ENCODE data around the gene APMAP.

Gene APMAP

DNA sequence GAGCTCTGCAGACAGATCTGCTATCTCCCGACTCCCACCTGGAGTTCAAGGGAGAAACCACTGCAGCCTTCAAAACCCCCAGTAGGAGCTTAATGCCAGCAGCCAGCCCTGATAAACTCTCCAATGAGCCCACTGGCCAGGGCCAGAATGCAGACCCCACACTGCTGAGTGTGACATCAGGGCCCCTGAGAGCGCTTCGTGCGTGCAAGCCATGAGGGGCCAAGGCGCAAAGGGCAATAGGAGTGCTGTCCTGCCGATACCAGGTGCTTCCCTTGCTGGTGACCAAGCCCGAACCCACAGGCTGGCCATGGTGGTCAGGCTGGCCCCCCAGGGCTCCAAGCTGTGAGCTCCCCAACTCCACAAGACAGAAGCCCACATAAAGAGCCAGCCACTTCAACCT lies 76.7 kb downstream of the APMAP start:
- no peak overlapping the region for H3K4me2 ChIP-seq (ENCODE audit: low read length)
- H3K27me3 ChIP-seq (ENCODE audit: control insufficient read depth, insufficient read depth, low read length): no peaks in the 10 kb centered on the region

DNA sequence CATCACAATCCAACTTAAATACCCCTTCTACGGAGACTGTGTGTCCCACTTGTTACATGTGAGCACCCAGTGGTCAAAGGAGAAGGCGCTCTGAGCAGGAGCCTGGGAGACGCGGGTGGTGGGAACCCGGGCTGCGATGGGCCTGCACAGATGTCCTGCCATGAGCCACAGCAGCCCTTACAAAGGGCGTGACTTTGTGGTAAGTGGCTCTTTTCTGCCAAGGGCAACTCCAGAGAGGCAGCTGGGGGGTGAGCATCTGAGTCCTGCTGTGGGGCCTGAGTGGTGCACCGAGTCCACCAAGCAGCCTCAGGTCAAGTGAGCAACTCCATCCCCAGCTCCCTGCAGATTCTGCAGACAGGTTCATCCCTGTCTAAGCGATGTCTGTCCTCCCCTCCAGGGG lies 77.1 kb downstream of the APMAP start:
- H3K27ac ChIP-seq: no peak overlapping the region
- H2AFZ ChIP-seq: no peak overlapping the region
- H3K4me1 ChIP-seq: no peaks in the 10 kb centered on the region
- no peak overlapping the region for H3K4me3 ChIP-seq (ENCODE audit: low read depth, low read length)
- H3K79me2 ChIP-seq: no peaks in the 10 kb centered on the region
- H3K4me2 ChIP-seq (ENCODE audit: low read length): no peak overlapping the region
- no peaks in the 10 kb centered on the region for H3K9me3 ChIP-seq (ENCODE audit: control insufficient read depth, low read length)
- H3K36me3 ChIP-seq (ENCODE audit: control insufficient read depth, insufficient read depth, low read length): no peaks in the 10 kb centered on the region
- H3K9ac ChIP-seq: no peak overlapping the region
- no peaks in the 10 kb centered on the region for H3K27me3 ChIP-seq (ENCODE audit: control insufficient read depth, insufficient read depth, low read length)
- TF ChIP-seq, protein P1, sequence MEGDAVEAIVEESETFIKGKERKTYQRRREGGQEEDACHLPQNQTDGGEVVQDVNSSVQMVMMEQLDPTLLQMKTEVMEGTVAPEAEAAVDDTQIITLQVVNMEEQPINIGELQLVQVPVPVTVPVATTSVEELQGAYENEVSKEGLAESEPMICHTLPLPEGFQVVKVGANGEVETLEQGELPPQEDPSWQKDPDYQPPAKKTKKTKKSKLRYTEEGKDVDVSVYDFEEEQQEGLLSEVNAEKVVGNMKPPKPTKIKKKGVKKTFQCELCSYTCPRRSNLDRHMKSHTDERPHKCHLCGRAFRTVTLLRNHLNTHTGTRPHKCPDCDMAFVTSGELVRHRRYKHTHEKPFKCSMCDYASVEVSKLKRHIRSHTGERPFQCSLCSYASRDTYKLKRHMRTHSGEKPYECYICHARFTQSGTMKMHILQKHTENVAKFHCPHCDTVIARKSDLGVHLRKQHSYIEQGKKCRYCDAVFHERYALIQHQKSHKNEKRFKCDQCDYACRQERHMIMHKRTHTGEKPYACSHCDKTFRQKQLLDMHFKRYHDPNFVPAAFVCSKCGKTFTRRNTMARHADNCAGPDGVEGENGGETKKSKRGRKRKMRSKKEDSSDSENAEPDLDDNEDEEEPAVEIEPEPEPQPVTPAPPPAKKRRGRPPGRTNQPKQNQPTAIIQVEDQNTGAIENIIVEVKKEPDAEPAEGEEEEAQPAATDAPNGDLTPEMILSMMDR (IDR thresholded peaks at IDR 0.05): no peak

More for the DNA sequence above, 76.7 kb downstream of the APMAP start:
- no peak overlapping the region for H3K9ac ChIP-seq
- no peaks in the 10 kb centered on the region for H3K79me2 ChIP-seq
- TF ChIP-seq, protein P1 (IDR thresholded peaks at IDR 0.05): no peak
- H3K9me3 ChIP-seq (ENCODE audit: control insufficient read depth, low read length): no peaks in the 10 kb centered on the region
- H3K4me3 ChIP-seq (ENCODE audit: low read depth, low read length): no peak overlapping the region
- no peak overlapping the region for H2AFZ ChIP-seq
- H3K36me3 ChIP-seq (ENCODE audit: control insufficient read depth, insufficient read depth, low read length): no peaks in the 10 kb centered on the region
- H3K4me1 ChIP-seq: no peaks in the 10 kb centered on the region
- H3K27ac ChIP-seq: no peak overlapping the region

DNA sequence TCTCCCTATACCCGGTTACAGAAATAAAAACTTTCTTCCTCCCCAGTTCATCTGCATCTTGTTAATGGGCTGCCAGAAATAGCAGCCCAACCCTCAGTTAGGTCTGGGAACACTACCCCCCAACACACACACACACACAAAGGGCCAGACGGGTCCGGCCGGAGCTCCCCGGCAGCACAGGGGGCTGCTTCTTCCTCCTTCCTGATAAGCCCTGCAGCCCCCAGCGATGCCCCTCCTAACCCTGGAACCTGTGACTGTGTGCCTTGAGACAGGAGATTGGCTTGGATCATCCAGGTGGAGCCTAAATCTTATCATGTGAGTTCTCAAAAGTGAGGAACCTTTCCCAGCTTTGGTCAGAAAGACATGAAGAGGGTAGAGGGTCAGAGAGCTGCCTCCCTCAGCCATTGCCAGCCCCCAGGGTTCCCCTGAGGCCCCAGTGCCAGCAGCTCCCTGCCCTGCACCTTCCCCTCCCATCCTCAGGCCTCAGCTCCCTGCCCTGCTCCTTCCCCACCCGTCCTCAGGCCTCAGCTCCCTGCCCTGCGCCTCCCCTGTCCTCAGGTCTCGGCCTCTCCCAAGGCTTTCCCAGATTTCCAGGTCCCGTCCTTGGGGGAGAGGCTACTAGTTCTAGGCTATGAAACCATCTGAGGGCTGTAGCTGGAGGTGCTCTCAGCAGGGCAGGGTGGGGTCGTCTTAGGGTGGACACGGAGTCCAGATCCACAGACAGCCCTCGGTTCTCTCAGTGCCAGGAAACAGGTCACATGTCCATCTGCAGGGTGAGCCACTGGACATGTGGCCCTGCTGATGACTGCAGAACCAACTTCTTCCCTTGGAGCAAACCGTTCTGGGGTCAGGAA lies 77.9 kb downstream of the APMAP start:
- TF ChIP-seq, protein P1 (IDR thresholded peaks at IDR 0.05): no peak
- H3K4me2 ChIP-seq (ENCODE audit: low read length): no peak overlapping the region
- H3K9ac ChIP-seq: no peak overlapping the region
- H3K27ac ChIP-seq: no peak overlapping the region
- H3K4me3 ChIP-seq (ENCODE audit: low read depth, low read length): no peak overlapping the region
- no peaks in the 10 kb centered on the region for H3K4me1 ChIP-seq
- H3K27me3 ChIP-seq (ENCODE audit: control insufficient read depth, insufficient read depth, low read length): no peaks in the 10 kb centered on the region
- no peak overlapping the region for H2AFZ ChIP-seq
- H3K79me2 ChIP-seq: no peaks in the 10 kb centered on the region
- no peaks in the 10 kb centered on the region for H3K9me3 ChIP-seq (ENCODE audit: control insufficient read depth, low read length)
- H3K36me3 ChIP-seq (ENCODE audit: control insufficient read depth, insufficient read depth, low read length): no peaks in the 10 kb centered on the region

DNA sequence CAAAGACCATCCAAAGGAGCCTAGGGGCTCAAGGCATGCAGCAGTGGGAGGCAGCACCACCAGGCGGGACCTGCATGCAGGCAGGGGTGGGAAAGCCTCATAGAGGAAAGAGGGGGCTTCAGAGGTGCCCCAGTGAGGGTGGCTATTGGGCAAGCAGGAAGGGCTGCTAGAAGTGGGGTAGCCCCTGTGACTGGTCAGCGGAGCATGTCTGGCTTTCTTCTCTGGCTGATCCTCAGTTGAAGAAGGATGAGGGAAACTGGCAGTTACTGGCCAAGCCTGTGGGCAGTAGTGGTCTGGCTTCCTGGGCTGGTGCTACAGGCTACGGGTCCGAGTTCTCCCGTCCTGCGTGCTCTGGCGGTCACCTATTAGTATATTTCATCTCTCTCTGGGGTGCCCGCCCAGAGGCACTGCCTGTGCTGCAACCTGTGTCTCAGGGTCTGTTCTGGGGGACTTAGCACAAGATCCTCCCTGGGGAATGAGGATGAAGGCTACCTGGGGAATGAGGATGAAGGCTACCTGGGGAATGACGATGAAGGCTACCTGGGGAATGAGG lies 79.4 kb downstream of the APMAP start:
- Histone ChIP-seq H3K4me1 (no peaks in the 10 kb centered on the region), H3K27ac (no peak overlapping the region), H3K36me3 (ENCODE audit: control insufficient read depth, insufficient read depth, low read length) (no peaks in the 10 kb centered on the region), H3K9ac (no peak overlapping the region), H3K27me3 (ENCODE audit: control insufficient read depth, insufficient read depth, low read length) (no peaks in the 10 kb centered on the region), H3K4me2 (ENCODE audit: low read length) (no peak overlapping the region), H3K9me3 (ENCODE audit: control insufficient read depth, low read length) (no peaks in the 10 kb centered on the region), H3K4me3 (ENCODE audit: low read depth, low read length) (no peak overlapping the region), H3K79me2 (no peaks in the 10 kb centered on the region), H2AFZ (no peak overlapping the region)
- TF ChIP-seq, protein P1 (IDR thresholded peaks at IDR 0.05): no peak

Measured in parathyroid adenoma (tissue), 2 donors.